ENCODE measurements around the gene ATL2.
"Not testable (repeated sequence)": the region's sequence is repeated elsewhere in the genome, so short reads cannot be mapped to it uniquely, and the experiment has no call there.

Gene ATL2

DNA sequence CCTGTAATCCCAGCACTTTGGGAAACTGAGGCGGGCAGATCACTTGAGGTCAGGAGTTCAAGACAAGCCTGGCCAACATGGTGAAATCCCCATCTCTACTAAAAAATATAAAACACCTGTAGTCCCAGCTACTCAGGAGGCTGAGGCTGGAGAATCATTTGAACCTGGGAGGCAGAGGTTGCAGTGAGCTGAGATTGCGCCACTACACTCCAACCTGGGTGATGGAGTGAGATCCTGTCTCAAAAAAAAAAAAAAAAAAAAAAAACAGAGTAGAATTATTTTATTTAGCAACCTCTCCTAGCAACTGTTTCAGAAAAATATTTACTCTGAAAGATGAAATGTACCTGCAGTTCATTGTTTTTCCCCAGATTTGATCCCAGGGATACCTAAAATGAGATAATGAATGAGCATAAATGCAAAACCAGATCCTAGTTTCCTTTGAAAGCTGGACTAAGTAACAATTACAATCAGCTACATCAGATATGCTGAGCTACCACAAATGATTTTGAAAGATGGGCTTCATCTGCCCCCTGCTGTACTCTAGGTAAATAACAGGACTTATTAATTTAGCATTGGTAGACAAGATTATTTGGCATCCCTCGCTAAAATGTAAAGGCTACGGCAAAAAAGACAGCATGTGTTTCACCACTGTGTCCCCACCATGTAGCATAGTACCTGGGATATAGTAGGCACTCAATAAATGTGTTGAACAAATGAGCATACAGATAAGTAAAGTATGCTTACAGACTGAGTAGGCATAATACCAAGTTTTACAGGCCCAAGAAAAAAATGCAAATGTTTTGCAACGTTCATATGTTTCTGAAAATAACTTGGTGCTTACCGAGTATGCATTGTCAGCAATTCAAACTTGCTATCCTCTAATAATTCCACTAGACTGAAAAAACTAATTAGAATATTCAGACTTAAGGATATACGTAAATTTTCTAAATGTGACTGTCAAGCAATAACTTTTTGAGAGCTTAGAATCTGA is 102.5 kb downstream of the ATL2 start:
- DNase-seq (ENCODE audit: low read depth), result no peak

DNA sequence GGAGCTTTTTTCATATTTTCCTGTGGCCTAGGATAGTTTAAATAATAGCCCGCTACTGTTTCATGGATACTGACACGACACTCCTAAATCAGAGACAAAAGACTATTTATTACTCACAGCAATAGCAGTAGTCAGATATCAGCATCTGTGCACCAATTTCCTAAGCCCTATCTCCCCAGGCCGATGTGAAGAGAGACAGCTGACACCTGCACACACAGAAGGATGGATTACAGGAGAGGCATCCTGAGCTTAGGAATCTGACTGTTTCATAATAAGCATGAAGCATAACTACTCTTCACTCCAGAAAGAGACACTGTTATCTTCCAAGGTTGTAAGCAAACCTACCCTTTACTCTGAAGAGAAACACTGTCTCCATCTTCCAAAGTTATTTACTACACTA is 105.4 kb downstream of the ATL2 start:
- no peak for DNase-seq (ENCODE audit: low read depth)

- no peak for DNase-seq (ENCODE audit: low read depth)
Measured at GRCh38 chr2:38269421-38269820, 107.7 kb downstream of the ATL2 start.

- DNase-seq (ENCODE audit: low read depth), result no peak
Measured at GRCh38 chr2:38268691-38269327, 108.3 kb downstream of the ATL2 start.

GRCh38 chr2:38268001-38268400 is 109.1 kb downstream of the ATL2 start:
- no peak for DNase-seq (ENCODE audit: low read depth)

GRCh38 chr2:38267270-38267925 is 109.7 kb downstream of the ATL2 start:
- DNase-seq (ENCODE audit: low read depth), result no peak

GRCh38 chr2:38266382-38267061 is 110.6 kb downstream of the ATL2 start:
- no peak for DNase-seq (ENCODE audit: low read depth)

DNA sequence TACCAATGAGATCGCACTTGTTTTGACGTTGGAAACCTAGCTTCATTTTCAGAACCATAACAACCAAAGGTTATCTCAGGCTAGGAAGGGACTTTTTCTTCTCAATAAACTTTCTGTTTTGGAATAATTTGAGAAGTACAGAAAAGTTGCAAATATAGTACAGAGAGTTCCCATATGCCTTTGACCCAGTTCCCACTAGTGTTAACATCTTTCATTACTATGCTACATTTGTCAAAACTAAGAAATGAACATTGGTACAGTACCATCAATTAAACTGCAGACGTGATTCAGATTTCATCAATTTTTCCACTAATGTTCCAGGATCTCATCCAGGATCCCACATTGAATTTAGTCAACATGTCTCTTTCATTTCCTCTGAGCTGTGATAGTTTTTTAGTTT is 111.6 kb downstream of the ATL2 start:
- no peak for DNase-seq (ENCODE audit: low read depth)

GRCh38 chr2:38264396-38265221 is 112.5 kb downstream of the ATL2 start:
- DNase-seq (ENCODE audit: low read depth), result no peak

GRCh38 chr2:38263293-38263692 is 113.8 kb downstream of the ATL2 start:
- DNase-seq (ENCODE audit: low read depth), result no peak

GRCh38 chr2:38262069-38262871 is 114.8 kb downstream of the ATL2 start:
- DNase-seq (ENCODE audit: low read depth), result no peak

- DNase-seq (ENCODE audit: low read depth), result no peak
Measured at GRCh38 chr2:38261569-38262068, 115.5 kb downstream of the ATL2 start.

DNA sequence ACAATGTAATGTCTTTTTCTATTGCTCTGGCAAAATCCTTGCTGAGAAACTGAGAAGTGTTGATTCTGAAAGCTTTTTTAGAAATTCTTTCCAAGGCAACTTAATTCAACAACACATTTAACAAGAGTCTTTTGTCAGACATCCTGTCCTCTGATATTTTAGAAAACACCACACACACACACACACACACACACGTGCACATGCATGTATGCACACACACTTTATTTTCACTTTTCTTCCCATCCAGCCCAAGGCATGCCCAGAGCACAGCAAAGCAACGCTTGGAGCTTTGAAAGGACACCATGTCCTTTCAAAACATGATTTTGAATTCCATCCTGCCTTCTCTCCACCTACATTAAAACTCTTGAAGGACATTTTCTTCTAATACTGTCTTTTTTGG is 116.1 kb downstream of the ATL2 start:
- no peak for DNase-seq (ENCODE audit: low read depth)

GRCh38 chr2:38260469-38260868 is 116.6 kb downstream of the ATL2 start:
- DNase-seq (ENCODE audit: low read depth), result no peak

DNA sequence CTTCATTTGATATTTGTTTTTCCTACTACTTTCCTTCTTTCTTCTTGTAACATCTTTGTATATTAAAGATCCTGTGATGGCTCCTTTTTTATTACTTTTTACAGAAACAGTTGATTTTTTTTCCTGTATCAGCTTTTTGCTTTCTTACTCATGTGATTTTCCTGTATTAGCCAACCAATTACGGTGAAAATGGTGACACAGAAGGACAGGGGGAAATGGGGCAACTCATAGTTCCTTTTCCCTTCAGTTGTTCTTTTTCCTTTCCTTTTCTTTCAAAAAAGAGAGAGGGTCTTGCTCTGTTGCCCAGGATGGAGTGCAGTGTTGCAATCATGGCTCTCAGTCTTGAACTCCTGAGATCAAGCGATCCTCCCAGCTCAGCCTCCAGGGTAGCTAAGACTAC is 117.8 kb downstream of the ATL2 start:
- no peak for DNase-seq (ENCODE audit: low read depth)

- not testable (repeated sequence) for DNase-seq (ENCODE audit: low read depth)
Measured at GRCh38 chr2:38257680-38258079, 119.4 kb downstream of the ATL2 start.

DNA sequence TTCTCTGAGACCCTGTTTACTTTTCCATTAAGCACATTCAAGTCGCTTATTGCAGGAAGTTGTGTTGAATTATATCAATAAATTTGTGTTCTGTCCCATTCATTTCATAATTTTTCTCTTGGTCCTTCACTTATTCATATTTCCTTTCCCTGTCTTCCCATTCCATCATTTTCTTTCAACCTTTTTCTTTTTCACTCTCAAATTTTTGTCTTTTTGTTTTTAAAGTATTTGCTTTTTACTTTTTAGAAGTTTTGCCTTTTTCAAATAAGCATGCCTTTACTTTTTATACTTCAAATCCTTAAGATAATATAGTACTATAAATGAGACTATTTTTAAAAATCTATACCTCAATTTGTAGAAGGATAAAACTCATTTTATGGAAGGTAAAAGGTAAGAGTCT is 120.5 kb downstream of the ATL2 start:
- DNase-seq (ENCODE audit: low read depth), result no peak

GRCh38 chr2:38255211-38255610 is 121.9 kb downstream of the ATL2 start:
- no peak for DNase-seq (ENCODE audit: low read depth)

GRCh38 chr2:38254796-38255195 is 122.3 kb downstream of the ATL2 start:
- no peak for DNase-seq (ENCODE audit: low read depth)

DNA sequence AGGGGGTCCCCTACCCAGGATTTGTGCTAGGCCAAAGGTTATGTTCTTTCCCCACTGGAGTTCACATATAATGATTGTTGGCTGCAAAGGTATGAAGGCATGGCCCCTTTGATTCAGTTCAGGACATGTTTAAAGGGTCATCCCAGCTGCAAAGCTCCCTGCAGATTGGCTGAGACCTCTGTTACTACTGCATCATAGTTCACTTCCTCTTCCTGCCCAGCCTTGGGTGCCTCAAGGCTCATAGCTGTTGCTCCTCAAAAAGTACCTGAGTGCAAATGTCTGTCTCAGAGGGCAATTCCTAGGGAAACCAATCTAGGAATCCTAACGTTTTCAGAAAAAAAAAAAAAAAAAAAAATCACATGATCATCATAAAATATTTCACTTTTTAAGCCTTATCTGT is 125.1 kb downstream of the ATL2 start:
- no peak for DNase-seq (ENCODE audit: low read depth)
